ENCODE results near the gene MACROD2. TPM values are rescaled to one million over a fixed set of nuclear protein-coding genes. Genes with fewer than 3 reads are reported as not detected.

The MACROD2 gene
- total RNA-seq, 4 donors from 2014 or later = 4.0 to 14.1 (median 10.4) TPM

DNA sequence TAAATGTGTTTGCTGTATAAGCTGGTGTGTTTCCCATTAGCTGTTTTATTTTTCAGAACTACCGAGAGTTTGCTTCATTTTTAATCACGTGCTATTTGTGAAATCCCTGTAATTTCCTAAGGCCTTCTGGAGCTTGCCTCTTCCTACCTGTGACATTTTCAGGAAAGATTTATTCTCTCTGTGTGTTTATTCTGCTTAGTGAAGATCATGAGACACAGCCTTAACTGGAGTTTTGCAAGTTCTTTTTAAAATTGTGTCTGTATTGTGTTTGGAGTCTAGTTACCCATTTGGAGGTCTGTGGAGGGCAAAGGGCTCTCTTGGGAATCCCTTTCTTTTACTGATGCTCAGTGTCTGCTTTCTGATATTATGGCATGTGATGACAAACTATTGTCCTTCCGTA, 701.2 kb downstream of the MACROD2 start:
- no peak for DNase-seq (ENCODE audit: low spot score in 2 of 2)
- Histone ChIP-seq H3K27ac (no peak overlapping the region), H3K36me3 (no peaks in the 10 kb centered on the region), H3K27me3 (no peaks in the 10 kb centered on the region), H3K4me1 (peaks cover 0 to 7% (median 2%) of the 10 kb centered on the region in 4 donors), H3K9me3 (no peaks in the 10 kb centered on the region), H3K4me3 (no peak overlapping the region)
- TF ChIP-seq, protein P1, sequence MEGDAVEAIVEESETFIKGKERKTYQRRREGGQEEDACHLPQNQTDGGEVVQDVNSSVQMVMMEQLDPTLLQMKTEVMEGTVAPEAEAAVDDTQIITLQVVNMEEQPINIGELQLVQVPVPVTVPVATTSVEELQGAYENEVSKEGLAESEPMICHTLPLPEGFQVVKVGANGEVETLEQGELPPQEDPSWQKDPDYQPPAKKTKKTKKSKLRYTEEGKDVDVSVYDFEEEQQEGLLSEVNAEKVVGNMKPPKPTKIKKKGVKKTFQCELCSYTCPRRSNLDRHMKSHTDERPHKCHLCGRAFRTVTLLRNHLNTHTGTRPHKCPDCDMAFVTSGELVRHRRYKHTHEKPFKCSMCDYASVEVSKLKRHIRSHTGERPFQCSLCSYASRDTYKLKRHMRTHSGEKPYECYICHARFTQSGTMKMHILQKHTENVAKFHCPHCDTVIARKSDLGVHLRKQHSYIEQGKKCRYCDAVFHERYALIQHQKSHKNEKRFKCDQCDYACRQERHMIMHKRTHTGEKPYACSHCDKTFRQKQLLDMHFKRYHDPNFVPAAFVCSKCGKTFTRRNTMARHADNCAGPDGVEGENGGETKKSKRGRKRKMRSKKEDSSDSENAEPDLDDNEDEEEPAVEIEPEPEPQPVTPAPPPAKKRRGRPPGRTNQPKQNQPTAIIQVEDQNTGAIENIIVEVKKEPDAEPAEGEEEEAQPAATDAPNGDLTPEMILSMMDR (IDR thresholded peaks at IDR 0.05) = no peak
- TF ChIP-seq POLR2A (IDR thresholded peaks at IDR 0.05) (no peak), EP300 (IDR thresholded peaks at IDR 0.05) (no peak)
- WGBS, 2 donors = 81 to 82% methylated on average over 3 of the region's 3 CpGs

DNA sequence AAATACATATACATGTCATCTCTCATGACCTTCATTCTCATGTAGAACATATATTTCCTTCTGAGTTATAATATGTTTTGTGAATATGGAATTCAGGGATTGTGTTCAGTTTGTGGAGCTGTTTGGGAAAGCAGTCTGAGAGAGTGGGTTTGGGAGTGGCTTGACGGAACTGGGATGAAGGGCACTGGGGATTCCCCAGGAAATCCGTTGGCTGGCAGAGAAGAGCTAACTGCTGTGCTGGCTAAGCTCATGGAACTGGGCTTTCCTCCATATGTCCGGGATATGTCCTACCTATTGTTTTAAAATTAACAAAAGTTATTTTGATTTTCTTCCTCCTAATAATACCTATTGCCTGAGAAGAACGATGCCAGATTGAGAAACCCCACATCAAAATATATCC, 701.6 kb downstream of the MACROD2 start:
- no peak for DNase-seq (ENCODE audit: low spot score in 2 of 2)
- TF ChIP-seq, protein P1 (IDR thresholded peaks at IDR 0.05) = no peak
- TF ChIP-seq EP300 (IDR thresholded peaks at IDR 0.05) (no peak), POLR2A (IDR thresholded peaks at IDR 0.05) (no peak)
- peaks cover 0 to 7% (median 2%) of the 10 kb centered on the region in 4 donors for H3K4me1 ChIP-seq
- H3K27ac ChIP-seq = no peak overlapping the region
- no peaks in the 10 kb centered on the region for H3K36me3 ChIP-seq
- H3K9me3 ChIP-seq = no peaks in the 10 kb centered on the region
- H3K4me3 ChIP-seq = no peak overlapping the region
- whole genome bisulfite sequencing, 2 donors = 50 to 51% methylated on average over 4 of the region's 4 CpGs
- H3K27me3 ChIP-seq = no peaks in the 10 kb centered on the region

DNA sequence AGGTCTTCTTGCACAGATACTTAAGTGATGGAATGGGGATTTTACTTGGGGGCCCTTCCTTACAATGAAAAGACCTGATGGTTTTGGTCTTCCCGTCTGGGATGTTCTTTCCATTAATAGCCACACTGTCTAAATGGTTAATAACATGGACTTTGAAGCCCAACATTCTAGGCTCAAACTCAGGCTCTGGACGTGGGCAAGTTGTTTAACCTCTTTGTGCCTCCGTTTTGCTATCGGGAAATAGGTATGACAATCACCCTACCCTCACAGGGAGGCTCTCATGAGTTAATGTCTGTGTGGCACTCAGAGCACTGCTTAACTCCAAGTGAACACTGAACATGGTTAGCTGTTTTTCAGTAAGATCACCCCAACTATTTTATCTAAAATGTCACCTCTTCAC, 702.8 kb downstream of the MACROD2 start:
- 67 to 74% methylated on average over 4 of the region's 4 CpGs for WGBS, 2 donors
- H3K4me1 ChIP-seq = peaks cover 0 to 7% (median 2%) of the 10 kb centered on the region in 4 donors
- no peak for DNase-seq (ENCODE audit: low spot score in 2 of 2)
- H3K27me3 ChIP-seq = no peaks in the 10 kb centered on the region
- H3K36me3 ChIP-seq = no peaks in the 10 kb centered on the region
- no peak overlapping the region for H3K4me3 ChIP-seq
- H3K27ac ChIP-seq = no peak overlapping the region
- no peaks in the 10 kb centered on the region for H3K9me3 ChIP-seq
- no peak for TF ChIP-seq EP300 (IDR thresholded peaks at IDR 0.05)
- TF ChIP-seq, protein P1 (IDR thresholded peaks at IDR 0.05) = no peak
- no peak for TF ChIP-seq POLR2A (IDR thresholded peaks at IDR 0.05)

DNA sequence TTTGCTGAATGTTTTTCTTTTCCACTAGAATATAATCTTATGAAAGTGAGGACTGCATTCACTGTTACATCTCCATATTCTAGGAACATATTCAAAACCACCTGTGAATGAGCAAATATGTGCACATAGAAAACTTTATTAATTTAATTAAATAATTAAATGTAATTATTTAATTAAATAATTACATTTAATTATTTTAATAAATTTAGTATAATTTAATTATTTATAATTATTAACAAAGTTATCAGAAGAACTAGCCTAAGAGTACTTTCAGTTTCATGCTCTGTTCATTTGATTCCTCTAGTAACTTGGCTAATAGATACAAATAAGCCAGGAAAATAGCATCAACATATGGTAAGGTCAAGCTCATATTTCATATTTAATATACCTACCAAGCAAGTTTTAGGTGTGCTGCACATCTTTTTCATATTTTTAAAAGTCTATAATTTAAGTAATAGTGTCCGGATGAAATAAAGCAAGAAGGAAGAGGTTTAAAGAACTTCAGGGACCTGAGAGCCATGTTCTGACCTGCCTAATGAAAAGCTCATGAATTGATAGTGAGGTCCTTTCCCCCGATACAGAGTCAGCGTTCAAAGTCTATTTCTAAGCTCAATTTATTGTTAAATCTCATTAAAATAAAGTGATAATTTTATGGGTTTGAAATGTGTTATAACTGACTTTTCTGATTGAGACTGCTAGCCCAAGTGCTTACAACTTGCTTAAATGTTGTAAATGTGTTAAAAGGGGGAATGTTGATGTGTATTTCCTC, 703.5 kb downstream of the MACROD2 start:
- H3K27ac ChIP-seq = no peak overlapping the region

DNA sequence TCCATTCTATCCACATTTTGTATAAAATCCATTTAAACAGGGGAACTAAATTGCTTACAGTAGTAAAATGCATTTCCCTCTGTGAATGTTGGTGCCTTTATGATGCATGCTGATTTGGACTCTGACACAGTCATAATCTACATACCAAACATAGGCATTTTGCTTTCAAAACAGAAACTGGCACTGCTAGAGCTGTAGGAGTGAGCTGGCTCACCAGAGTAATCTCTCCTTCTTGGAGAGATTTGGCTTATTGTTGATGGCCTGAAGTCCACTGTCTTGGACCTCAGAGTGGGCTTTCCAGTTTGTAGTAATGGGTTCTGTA, 705.3 kb downstream of the MACROD2 start:
- TF ChIP-seq EP300 (IDR thresholded peaks at IDR 0.05) = no peak
- TF ChIP-seq, protein P1 (IDR thresholded peaks at IDR 0.05) = no peak
- no peak for TF ChIP-seq POLR2A (IDR thresholded peaks at IDR 0.05)
- Histone ChIP-seq H3K27me3 (no peaks in the 10 kb centered on the region), H3K4me1 (peaks cover 0 to 7% (median 2%) of the 10 kb centered on the region in 4 donors), H3K4me3 (no peak overlapping the region), H3K36me3 (no peaks in the 10 kb centered on the region), H3K9me3 (no peaks in the 10 kb centered on the region), H3K27ac (no peak overlapping the region)
- no peak for DNase-seq (ENCODE audit: low spot score in 2 of 2)

More for the DNA sequence above, 703.5 kb downstream of the MACROD2 start:
- WGBS, 2 donors = 68 to 71% methylated on average over 3 of the region's 3 CpGs
- Histone ChIP-seq H3K36me3 (no peaks in the 10 kb centered on the region), H3K4me1 (peaks cover 0 to 7% (median 2%) of the 10 kb centered on the region in 4 donors), H3K27me3 (no peaks in the 10 kb centered on the region), H3K4me3 (no peak overlapping the region), H3K9me3 (no peaks in the 10 kb centered on the region)
- no peak for DNase-seq (ENCODE audit: low spot score in 2 of 2)
- TF ChIP-seq POLR2A (IDR thresholded peaks at IDR 0.05) (no peak), EP300 (IDR thresholded peaks at IDR 0.05) (no peak)
- TF ChIP-seq, protein P1 (IDR thresholded peaks at IDR 0.05) = no peak

Data from tibial nerve (tissue), 4 donors.